Tibial nerve (tissue), 3 donors: ENCODE measurements around the gene PLA2R1.

Experiments
- POLR2A ChIP-seq, 2 donors: fragments of 450-650 bp; IDR thresholded peaks; one replicate each; pipeline ENCODE4 v1.6.1; 2017; ENCODE audit warnings: antibody characterized with exemption in 2 of 2, mild to moderate bottlenecking in 2 of 2, moderate library complexity in 2 of 2
- TF ChIP-seq, protein P1 (sequence below), 5 experiments: fragments of 200-600 bp in 3 of 5; fragments of 450-650 bp in 2 of 5; sonication (generic) in 3 of 5; IDR thresholded peaks; one replicate each; pipeline ENCODE4 v1.5.1; 2016 to 2019; ENCODE audit warnings: antibody characterized with exemption in 5 of 5, mild to moderate bottlenecking in 3 of 5, moderate library complexity in 2 of 5

DNA sequence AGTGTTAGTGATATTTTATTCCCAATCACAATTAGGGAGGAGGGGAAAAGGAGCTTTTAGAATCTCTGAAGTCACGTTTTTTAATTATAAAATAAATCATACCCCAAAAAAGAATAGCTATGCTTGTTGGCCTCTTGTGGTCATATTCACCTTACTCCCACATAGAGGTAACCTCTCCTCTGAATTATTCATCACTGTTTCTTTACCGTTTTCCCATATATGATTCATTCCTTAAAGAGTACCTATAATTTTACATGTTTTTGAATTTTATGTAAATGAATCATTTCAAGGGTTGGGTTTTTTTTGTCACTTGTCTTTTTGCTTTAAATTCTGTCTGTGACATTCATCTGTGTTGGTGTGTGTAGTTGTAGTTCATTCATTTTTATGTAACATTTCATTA, 153.8 kb downstream of the PLA2R1 start:
- no peak for TF ChIP-seq POLR2A (IDR thresholded peaks at IDR 0.05)
- TF ChIP-seq, protein P1, sequence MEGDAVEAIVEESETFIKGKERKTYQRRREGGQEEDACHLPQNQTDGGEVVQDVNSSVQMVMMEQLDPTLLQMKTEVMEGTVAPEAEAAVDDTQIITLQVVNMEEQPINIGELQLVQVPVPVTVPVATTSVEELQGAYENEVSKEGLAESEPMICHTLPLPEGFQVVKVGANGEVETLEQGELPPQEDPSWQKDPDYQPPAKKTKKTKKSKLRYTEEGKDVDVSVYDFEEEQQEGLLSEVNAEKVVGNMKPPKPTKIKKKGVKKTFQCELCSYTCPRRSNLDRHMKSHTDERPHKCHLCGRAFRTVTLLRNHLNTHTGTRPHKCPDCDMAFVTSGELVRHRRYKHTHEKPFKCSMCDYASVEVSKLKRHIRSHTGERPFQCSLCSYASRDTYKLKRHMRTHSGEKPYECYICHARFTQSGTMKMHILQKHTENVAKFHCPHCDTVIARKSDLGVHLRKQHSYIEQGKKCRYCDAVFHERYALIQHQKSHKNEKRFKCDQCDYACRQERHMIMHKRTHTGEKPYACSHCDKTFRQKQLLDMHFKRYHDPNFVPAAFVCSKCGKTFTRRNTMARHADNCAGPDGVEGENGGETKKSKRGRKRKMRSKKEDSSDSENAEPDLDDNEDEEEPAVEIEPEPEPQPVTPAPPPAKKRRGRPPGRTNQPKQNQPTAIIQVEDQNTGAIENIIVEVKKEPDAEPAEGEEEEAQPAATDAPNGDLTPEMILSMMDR (IDR thresholded peaks at IDR 0.05), result no peak
